Skeletal muscle tissue (tissue), 4 donors: ENCODE measurements around the gene ANKRD18B. TPM values are rescaled to one million over a fixed set of nuclear protein-coding genes. Genes with fewer than 3 reads are reported as not detected.
"Not testable (repeated sequence)": the region's sequence is repeated elsewhere in the genome, so short reads cannot be mapped to it uniquely, and the experiment has no call there.

Experiments
- H3K27ac ChIP-seq: one replicate; pipeline ENCODE4 v1.7.0; 2013; ENCODE audit warnings: mild to moderate bottlenecking, low read depth, low read length, inconsistent platforms
- H3K27me3 ChIP-seq, 3 donors: one replicate each; pipeline ENCODE4 v1.7.0; 2013; ENCODE audit warnings: low read length in 3 of 3; ENCODE audit not compliant: control insufficient read depth in 3 of 3, insufficient read depth in 3 of 3
- H3K36me3 ChIP-seq, 3 donors: one replicate each; pipeline ENCODE4 v1.7.0; 2013; ENCODE audit warnings: low read length in 3 of 3; ENCODE audit not compliant: control insufficient read depth in 3 of 3, insufficient read depth in 3 of 3
- H3K4me1 ChIP-seq, 3 donors: one replicate each; pipeline ENCODE4 v1.7.0; 2013; ENCODE audit warnings: low read length in 3 of 3, mild to moderate bottlenecking in 3 of 3; ENCODE audit not compliant: control insufficient read depth in 3 of 3, insufficient read depth in 3 of 3
- H3K4me3 ChIP-seq, 3 donors: one replicate each; pipeline ENCODE4 v1.7.0; 2013; ENCODE audit warnings: low read length in 3 of 3
- H3K9ac ChIP-seq, 3 donors: one replicate each; pipeline ENCODE4 v1.7.0; 2013; ENCODE audit warnings: low read length in 3 of 3, mild to moderate bottlenecking in 3 of 3, moderate library complexity in 2 of 3, low read depth in 1 of 3
- H3K9me3 ChIP-seq, 3 donors: one replicate each; pipeline ENCODE4 v1.7.0; 2013; ENCODE audit warnings: low read length in 3 of 3; ENCODE audit not compliant: control insufficient read depth in 3 of 3
- total RNA-seq: library from RNA; depleted of rRNA; stranded (reverse); fragments of >200 nt; gene quantifications from one replicate; pipeline ENCODE4 v1.2.3, GENCODE V29; 2014
- donor health status: Osteomylitis.

Gene ANKRD18B
- total RNA-seq, 1 donor from 2014 or later: not detected

GRCh38 chr9:33510262-33511183 lies 13.5 kb upstream of the ANKRD18B start:
- H3K27me3 ChIP-seq: no peaks in the 10 kb centered on the region
- H3K27ac ChIP-seq: peak overlapping the region; percentile 91
- H3K36me3 ChIP-seq: no peaks in the 10 kb centered on the region
- peak overlapping the region; percentile 90 to 93 (median 91) for H3K9ac ChIP-seq
- H3K9me3 ChIP-seq: no peaks in the 10 kb centered on the region
- H3K4me1 ChIP-seq: no peaks in the 10 kb centered on the region
- H3K4me3 ChIP-seq: peak overlapping the region; percentile 82 to 89 (median 83)

GRCh38 chr9:33511184-33511517 lies 12.9 kb upstream of the ANKRD18B start:
- H3K4me3 ChIP-seq: peak overlapping the region; percentile 82 to 89 (median 83)
- H3K9ac ChIP-seq: peak overlapping the region; percentile 90 to 93 (median 91)
- H3K36me3 ChIP-seq: not testable (repeated sequence)

GRCh38 chr9:33512535-33512934 lies 11.5 kb upstream of the ANKRD18B start:
- H3K4me3 ChIP-seq, H3K36me3 ChIP-seq, H3K9ac ChIP-seq, H3K4me1 ChIP-seq, H3K27me3 ChIP-seq, H3K27ac ChIP-seq, H3K9me3 ChIP-seq: not testable (repeated sequence)

More at GRCh38 chr9:33511184-33511517, 12.9 kb upstream of the ANKRD18B start:
- H3K27me3 ChIP-seq, H3K9me3 ChIP-seq, H3K4me1 ChIP-seq: not testable (repeated sequence)
- H3K27ac ChIP-seq: peak overlapping the region; percentile 91

- not testable (repeated sequence) for H3K27me3 ChIP-seq, H3K36me3 ChIP-seq, H3K9me3 ChIP-seq, H3K4me3 ChIP-seq, H3K9ac ChIP-seq, H3K27ac ChIP-seq, H3K4me1 ChIP-seq
Observed at GRCh38 chr9:33515342-33515995, 8.6 kb upstream of the ANKRD18B start.

GRCh38 chr9:33516397-33516796 lies 7.7 kb upstream of the ANKRD18B start:
- H3K4me3 ChIP-seq, H3K4me1 ChIP-seq, H3K9me3 ChIP-seq, H3K27ac ChIP-seq, H3K9ac ChIP-seq, H3K27me3 ChIP-seq, H3K36me3 ChIP-seq: not testable (repeated sequence)

GRCh38 chr9:33517373-33517772 lies 6.7 kb upstream of the ANKRD18B start:
- no peak overlapping the region for H3K9ac ChIP-seq
- H3K4me1 ChIP-seq: peaks cover 0 to 5% (median 0%) of the 10 kb centered on the region in 3 donors
- H3K4me3 ChIP-seq: no peak overlapping the region
- H3K27me3 ChIP-seq: peaks cover 0 to 3% (median 0%) of the 10 kb centered on the region in 3 donors
- H3K27ac ChIP-seq: no peak overlapping the region
- H3K36me3 ChIP-seq: no peaks in the 10 kb centered on the region
- H3K9me3 ChIP-seq: no peaks in the 10 kb centered on the region

- H3K4me3 ChIP-seq, H3K27ac ChIP-seq, H3K9ac ChIP-seq, H3K9me3 ChIP-seq, H3K36me3 ChIP-seq, H3K4me1 ChIP-seq, H3K27me3 ChIP-seq: not testable (repeated sequence)
Observed at GRCh38 chr9:33517934-33518577, 6.0 kb upstream of the ANKRD18B start.

- Histone ChIP-seq H3K27ac (peak overlapping the region; percentile 40), H3K9ac (peak overlapping the region in 1 of 3 donors; percentile 23), H3K27me3 (peaks cover 8 to 15% (median 14%) of the 10 kb centered on the region in 3 donors)
- not testable (repeated sequence) for H3K36me3 ChIP-seq, H3K4me3 ChIP-seq, H3K9me3 ChIP-seq, H3K4me1 ChIP-seq
Observed at GRCh38 chr9:33521861-33522260, 2.2 kb upstream of the ANKRD18B start.

- H3K4me3 ChIP-seq: peak overlapping the region; percentile 14 to 65 (median 56)
- H3K9me3 ChIP-seq: no peaks in the 10 kb centered on the region
- no peaks in the 10 kb centered on the region for H3K36me3 ChIP-seq
- H3K9ac ChIP-seq: peak overlapping the region in 2 of 3 donors; percentile 40 to 62
- peaks cover 11 to 19% (median 14%) of the 10 kb centered on the region in 3 donors for H3K27me3 ChIP-seq
- H3K4me1 ChIP-seq: peaks cover 3 to 5% (median 4%) of the 10 kb centered on the region in 3 donors
- H3K27ac ChIP-seq: no peak overlapping the region
Observed at GRCh38 chr9:33524306-33524947, 376 bp downstream of the ANKRD18B start.
